GM12891 (cell line): Measurements from ENCODE around the gene ZNF497.

Source experiments
- POLR2A ChIP-seq: IDR thresholded peaks from 2 replicates; pipeline ENCODE4 v1.6.1; 2011; ENCODE audit warnings: low read depth, low read length, control low read depth
- TAF1 ChIP-seq: IDR thresholded peaks from 2 replicates; pipeline ENCODE4 v1.6.1; 2011; ENCODE audit warnings: low read depth, low read length, control low read depth

DNA sequence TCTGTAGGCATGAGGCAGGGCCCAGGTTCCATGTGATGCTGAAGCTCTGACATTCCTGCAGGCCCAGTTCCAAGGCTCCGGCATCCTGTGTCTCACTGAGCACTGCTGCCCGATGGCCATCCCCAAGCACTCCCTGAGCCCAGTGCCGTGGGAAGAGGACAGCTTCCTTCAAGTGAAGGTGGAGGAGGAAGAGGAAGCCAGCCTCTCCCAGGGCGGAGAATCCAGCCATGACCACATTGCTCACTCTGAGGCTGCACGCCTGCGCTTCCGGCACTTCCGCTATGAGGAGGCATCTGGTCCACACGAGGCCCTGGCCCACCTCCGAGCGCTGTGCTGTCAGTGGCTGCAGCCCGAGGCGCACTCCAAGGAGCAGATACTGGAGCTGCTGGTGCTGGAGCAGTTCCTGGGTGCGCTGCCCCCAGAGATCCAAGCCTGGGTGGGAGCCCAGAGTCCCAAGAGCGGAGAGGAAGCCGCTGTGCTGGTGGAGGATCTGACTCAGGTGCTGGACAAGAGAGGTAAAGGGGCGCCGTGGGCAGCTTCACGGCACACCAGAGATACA, 27.8 kb downstream of the ZNF497 start:
- TF ChIP-seq TAF1, result no peak
- TF ChIP-seq POLR2A, result no peak
